IMR-90 (cell line): Measurements from ENCODE around the gene ADD1. TPM values are rescaled to one million over a fixed set of nuclear protein-coding genes. Genes with fewer than 3 reads are reported as not detected.
A peak's percentile ranks its signal among the peaks of the same experiment; 100 is the strongest.

Experiments
- ATAC-seq: fragments of 200-7000 bp; cut with Tn5 transposase; 2 replicates; pipeline ENCODE4 v1.9.1; 2020; ENCODE audit warnings: low read depth, mild to moderate bottlenecking, moderate library complexity
- BruUV-seq: library from RNA; stranded (reverse); fragments of 400-500 nt; replicated peaks from 2 replicates; lab custom pipeline; 2021; lab: Mats Ljungman, UMichigan
- CTCF ChIA-PET: fragments of 300-600 bp; formaldehyde crosslinking; extraction: SDS; loops from one replicate; lab custom pipeline; 2021; ENCODE audit warnings: antibody characterized with exemption; lab: Yijun Ruan, JAX
- POLR2A ChIA-PET: fragments of 300-600 bp; sonication (Branson Sonifier 250); formaldehyde crosslinking; loops from one replicate; lab custom pipeline; 2022; ENCODE audit warnings: antibody characterized with exemption; ENCODE audit not compliant: unreplicated experiment; lab: Charles Lee
- DNase-seq: peaks from one replicate; pipeline ENCODE4 v3.0.0; 2013
- H2AFZ ChIP-seq: replicated peaks from 2 replicates; pipeline ENCODE3; 2013; ENCODE audit warnings: low read length, mild to moderate bottlenecking; ENCODE audit not compliant: poor library complexity
- H2AK5ac ChIP-seq: 2 replicates; pipeline ENCODE4 v1.6.1; 2013; ENCODE audit warnings: low read depth, low read length, inconsistent platforms
- H2AK9ac ChIP-seq: replicated peaks from 2 replicates; pipeline ENCODE3; 2013; ENCODE audit warnings: mild to moderate bottlenecking, low read depth, low read length, moderate library complexity; ENCODE audit not compliant: poor library complexity
- H2BK120ac ChIP-seq: 2 replicates; pipeline ENCODE4 v1.6.1; 2013; ENCODE audit warnings: low read depth, low read length, inconsistent platforms
- H2BK15ac ChIP-seq: 3 replicates; pipeline ENCODE4 v1.6.1; 2013; ENCODE audit warnings: low read depth, low read length, inconsistent platforms
- H2BK20ac ChIP-seq: 2 replicates; pipeline ENCODE4 v1.6.1; 2013; ENCODE audit warnings: low read depth, mild to moderate bottlenecking, inconsistent platforms, low read length, moderate library complexity
- H2BK5ac ChIP-seq: 2 replicates; pipeline ENCODE4 v1.6.1; 2013; ENCODE audit warnings: mild to moderate bottlenecking, low read depth, low read length, inconsistent platforms; ENCODE audit not compliant: poor library complexity, severe bottlenecking
- H3K14ac ChIP-seq: replicated peaks from 2 replicates; pipeline ENCODE4 v1.6.1; 2013; ENCODE audit warnings: low read depth, low read length, inconsistent platforms
- H3K18ac ChIP-seq: 2 replicates; pipeline ENCODE4 v1.6.1; 2013; ENCODE audit warnings: low read depth, low read length, control low read depth
- H3K23ac ChIP-seq: 2 replicates; pipeline ENCODE4 v1.6.1; 2013; ENCODE audit warnings: low read depth, low read length, inconsistent platforms
- H3K27ac ChIP-seq: 2 replicates; pipeline ENCODE4 v1.5.1; 2013; ENCODE audit warnings: mild to moderate bottlenecking, control low read depth, low read length; ENCODE audit not compliant: insufficient read depth
- H3K27me3 ChIP-seq: 2 replicates; pipeline ENCODE4 v1.6.1; 2013; ENCODE audit warnings: low read length; ENCODE audit not compliant: control insufficient read depth, insufficient read depth
- H3K36me3 ChIP-seq: 2 replicates; pipeline ENCODE4 v1.6.1; 2013; ENCODE audit warnings: low read length, mixed read lengths; ENCODE audit not compliant: control insufficient read depth, insufficient read depth
- H3K4ac ChIP-seq: 2 replicates; pipeline ENCODE4 v1.6.1; 2013; ENCODE audit warnings: low read depth, low read length, inconsistent platforms
- H3K4me1 ChIP-seq: 2 replicates; pipeline ENCODE4 v1.6.1; 2013; ENCODE audit warnings: low read length, mixed read lengths; ENCODE audit not compliant: control insufficient read depth, insufficient read depth
- H3K4me2 ChIP-seq: 2 replicates; pipeline ENCODE4 v1.6.1; 2013; ENCODE audit warnings: low read depth, mild to moderate bottlenecking, control low read depth, low read length, moderate library complexity
- H3K4me3 ChIP-seq: 2 replicates; pipeline ENCODE4 v1.5.1; 2013; ENCODE audit warnings: low read depth, mild to moderate bottlenecking, control low read depth, low read length, moderate library complexity; ENCODE audit not compliant: insufficient read depth
- H3K56ac ChIP-seq: 2 replicates; pipeline ENCODE4 v1.6.1; 2013; ENCODE audit warnings: low read length, inconsistent platforms; ENCODE audit not compliant: insufficient read depth; ENCODE audit errors: extremely low read depth
- H3K79me1 ChIP-seq, 2 experiments: 2 replicates each; pipeline ENCODE4 v1.6.1; 2013; ENCODE audit warnings: low read length in 2 of 2, inconsistent platforms in 1 of 2, low read depth in 1 of 2
- H3K9ac ChIP-seq: 2 replicates; pipeline ENCODE4 v1.6.1; 2013; ENCODE audit warnings: low read depth, low read length, control low read depth
- H3K9me1 ChIP-seq: 2 replicates; pipeline ENCODE4 v1.6.1; 2013; ENCODE audit warnings: low read length, inconsistent platforms; ENCODE audit not compliant: insufficient read depth
- H3K9me3 ChIP-seq: 2 replicates; pipeline ENCODE4 v1.6.1; 2013; ENCODE audit warnings: low read length; ENCODE audit not compliant: control insufficient read depth, insufficient read depth
- H4K20me1 ChIP-seq: 2 replicates; pipeline ENCODE4 v1.6.1; 2013; ENCODE audit warnings: low read length, inconsistent platforms; ENCODE audit not compliant: insufficient read depth
- H4K5ac ChIP-seq: 2 replicates; pipeline ENCODE4 v1.6.1; 2013; ENCODE audit warnings: mild to moderate bottlenecking, low read depth, low read length, control low read depth
- H4K8ac ChIP-seq, 2 experiments: 2 replicates each; pipeline ENCODE4 v1.6.1; 2013; ENCODE audit warnings: low read depth in 2 of 2, low read length in 2 of 2, control low read depth in 1 of 2, inconsistent platforms in 1 of 2
- H4K91ac ChIP-seq: 2 replicates; pipeline ENCODE4 v1.6.1; 2013; ENCODE audit warnings: low read depth, low read length, inconsistent platforms; ENCODE audit not compliant: insufficient read depth
- BHLHE40 ChIP-seq: fragments of 150-350 bp; IDR thresholded peaks from 2 replicates; pipeline ENCODE4 v1.6.1; 2016; ENCODE audit warnings: mild to moderate bottlenecking, low read depth, low read length
- CEBPB ChIP-seq: IDR thresholded peaks from 2 replicates; pipeline ENCODE4 v1.6.1; 2012; ENCODE audit warnings: low read depth, low read length, improper control_type of control experiment
- CTCF ChIP-seq: conservative IDR thresholded peaks from 2 replicates; pipeline ENCODE4 v1.5.1; 2012; ENCODE audit warnings: mild to moderate bottlenecking, low read depth, low read length, improper control_type of control experiment
- ELK1 ChIP-seq: fragments of 150-350 bp; IDR thresholded peaks from 2 replicates; pipeline ENCODE4 v1.6.1; 2016; ENCODE audit warnings: low read depth, mild to moderate bottlenecking, low read length, moderate library complexity, borderline replicate concordance
- FOS ChIP-seq: fragments of 150-350 bp; IDR thresholded peaks from 2 replicates; pipeline ENCODE4 v1.6.1; 2016; ENCODE audit warnings: low read depth, low read length
- MAFK ChIP-seq: IDR thresholded peaks from 2 replicates; pipeline ENCODE4 v1.6.1; 2012; ENCODE audit warnings: low read depth, low read length, improper control_type of control experiment
- MAZ ChIP-seq: IDR thresholded peaks from 2 replicates; pipeline ENCODE4 v1.6.1; 2012; ENCODE audit warnings: low read depth, mild to moderate bottlenecking, low read length, improper control_type of control experiment, moderate library complexity, borderline replicate concordance
- MXI1 ChIP-seq: IDR thresholded peaks from 2 replicates; pipeline ENCODE4 v1.6.1; 2012; ENCODE audit warnings: low read depth, mild to moderate bottlenecking, low read length, moderate library complexity, borderline replicate concordance
- POLR2A ChIP-seq: IDR thresholded peaks from 2 replicates; pipeline ENCODE4 v1.6.1; 2012; ENCODE audit warnings: mild to moderate bottlenecking, low read depth, low read length
- RAD21 ChIP-seq: IDR thresholded peaks from 2 replicates; pipeline ENCODE4 v1.6.1; 2012; ENCODE audit warnings: low read length, improper control_type of control experiment
- RFX5 ChIP-seq: IDR thresholded peaks from 2 replicates; pipeline ENCODE4 v1.8.0; 2012; ENCODE audit warnings: low read depth, mild to moderate bottlenecking, low read length, moderate library complexity
- SMC3 ChIP-seq: fragments of 150-350 bp; IDR thresholded peaks from 2 replicates; pipeline ENCODE4 v1.6.1; 2016; ENCODE audit warnings: low read depth, mild to moderate bottlenecking, antibody characterized with exemption, low read length, moderate library complexity
- USF2 ChIP-seq: fragments of 150-350 bp; IDR thresholded peaks from 2 replicates; pipeline ENCODE4 v1.6.1; 2017; ENCODE audit warnings: mild to moderate bottlenecking, antibody characterized with exemption, low read length, low read depth
- WGBS, 2 experiments: methylation state at CpG; one replicate each; pipeline versions ENCODE4 v1.1.5 to v1.1.7; 2013; ENCODE audit warnings: missing lambda C conversion rate in 2 of 2; ENCODE audit not compliant: insufficient read length in 1 of 2; ENCODE audit errors: extremely low coverage in 2 of 2; 5-methylcytosine and 5-hydroxymethylcytosine counted together
- dilution Hi-C: fragments of 300-500 bp; cut with HindIII; formaldehyde crosslinking; loops from one replicate; pipeline ENCODE4 v1.14.3; 2018; ENCODE audit warnings: low sequenced_read_pairs; ENCODE audit not compliant: unreplicated experiment
- in situ Hi-C: fragments of 300-500 bp; cut with MboI; formaldehyde crosslinking; loops from 3 replicates; pipeline ENCODE4 v1.14.3; 2019; ENCODE audit warnings: low sequenced_read_pairs, inconsistent platforms, mixed read lengths
- intact Hi-C: fragments of 100-400 bp; cut with micrococcal nuclease; formaldehyde crosslinking; loops from 2 replicates; pipeline ENCODE4 v1.10.0; 2022
- polyA plus RNA-seq, 3 experiments: library from polyadenylated mRNA; depleted of rRNA; stranded (reverse); fragments of >200 nt; gene quantifications; 2 replicates each; pipeline ENCODE4 v1.2.3, GENCODE V29; 2012; ENCODE audit warnings: low replicate concordance in 1 of 3
- total RNA-seq: library from RNA; depleted of rRNA; stranded (reverse); fragments of >200 nt; gene quantifications from 2 replicates; pipeline ENCODE4 v1.2.3, GENCODE V29; 2012

Gene ADD1
- total and polyA plus RNA-seq, 2 of the 4 experiments (the other 2 are of a cell fraction) = 122 to 215 TPM

- Histone ChIP-seq H3K36me3 (no peaks in the 10 kb centered on the region; the same call in 1 of the 2 replicates), H4K5ac (no peak overlapping the region), H3K14ac (no peak overlapping the region), H2AFZ (no peak overlapping the region), H2BK120ac (no peak overlapping the region), H3K18ac (no peak overlapping the region), H3K9me1 (peaks cover 21% of the 10 kb centered on the region), H4K20me1 (peaks cover 13% of the 10 kb centered on the region; the same call in 1 of the 2 replicates), H3K27me3 (no peaks in the 10 kb centered on the region), H2BK5ac (no peak overlapping the region), H2AK9ac (peak overlapping the region; percentile 61), H3K9me3 (no peaks in the 10 kb centered on the region), H2BK20ac (no peak overlapping the region), H2AK5ac (no peak overlapping the region), H3K9ac (no peak overlapping the region), H3K4me3 (no peak overlapping the region), H3K4ac (no peak overlapping the region), H4K91ac (no peak overlapping the region), H3K56ac (no peak overlapping the region), H2BK15ac (no peak overlapping the region), H3K23ac (no peak overlapping the region), H4K8ac (no peak overlapping the region), H3K4me2 (no peak overlapping the region), H3K79me1 (peaks cover 0 to 64% of the 10 kb centered on the region in 2 experiments), H3K4me1 (peaks cover 27% of the 10 kb centered on the region), H3K27ac (no peak overlapping the region)
- ATAC-seq = no peak
- intact Hi-C loops = no loop called here
- BruUV-seq = no TSS peak
- WGBS, 2 experiments = no CpG with 5 or more reads among the region's 10 CpGs
- in situ Hi-C loops = no loop called here
- DNase-seq = no peak
- TF ChIP-seq BHLHE40 (no peak), ELK1 (no peak), MXI1 (no peak), SMC3 (no peak), USF2 (no peak), RAD21 (no peak), MAFK (no peak), MAZ (no peak), CEBPB (no peak), FOS (no peak), POLR2A (no peak), CTCF (no peak), RFX5 (no peak)
- ChIA-PET POLR2A (interaction anchor here (0.7 kb wide), 1 partner anchor 9 kb away, joined by 3 read pairs; no protein-coding TSS in a partner anchor), CTCF (no interaction called here)
- dilution Hi-C loops = no loop called here
Observed at GRCh38 chr4:2809610-2810180, 33.9 kb upstream of the ADD1 start.
